HG03342 (cell line): ENCODE data around the gene CDK9.

Experiments used
- ATAC-seq: cut with Tn5 transposase; IDR thresholded peaks from one replicate; pipeline ENCODE4 v1.9.1; 2021; ENCODE audit warnings: mild to moderate bottlenecking, moderate library complexity; ENCODE audit not compliant: unreplicated experiment

CDK9 gene

DNA sequence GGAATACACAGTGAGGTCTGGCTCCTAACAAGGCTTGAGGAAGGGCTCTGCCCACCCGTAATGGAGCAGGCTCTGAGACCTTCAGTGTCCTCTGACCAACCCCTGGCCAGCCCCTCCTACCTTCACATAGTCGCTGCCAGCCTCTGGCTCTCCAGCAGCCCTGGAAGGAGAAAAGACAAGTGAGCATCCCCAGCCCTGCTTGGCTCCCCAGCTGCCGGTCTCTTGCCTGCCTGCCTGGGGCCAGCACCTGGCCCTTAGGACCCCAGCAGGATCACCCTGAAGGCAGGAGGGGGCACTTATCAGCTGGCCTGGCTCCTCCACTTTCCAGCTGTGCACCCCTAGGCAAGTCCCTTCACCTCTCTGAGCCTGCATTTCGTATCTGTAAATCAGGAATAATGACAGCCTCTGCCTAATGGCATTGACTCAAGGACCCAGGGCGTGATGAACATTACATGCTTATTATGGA is 24.3 kb upstream of the CDK9 start:
- ATAC-seq = no peak

- ATAC-seq = no peak
These were observed 23.6 kb upstream of the CDK9 start for GRCh38 chr9:127762111-127762676.

DNA sequence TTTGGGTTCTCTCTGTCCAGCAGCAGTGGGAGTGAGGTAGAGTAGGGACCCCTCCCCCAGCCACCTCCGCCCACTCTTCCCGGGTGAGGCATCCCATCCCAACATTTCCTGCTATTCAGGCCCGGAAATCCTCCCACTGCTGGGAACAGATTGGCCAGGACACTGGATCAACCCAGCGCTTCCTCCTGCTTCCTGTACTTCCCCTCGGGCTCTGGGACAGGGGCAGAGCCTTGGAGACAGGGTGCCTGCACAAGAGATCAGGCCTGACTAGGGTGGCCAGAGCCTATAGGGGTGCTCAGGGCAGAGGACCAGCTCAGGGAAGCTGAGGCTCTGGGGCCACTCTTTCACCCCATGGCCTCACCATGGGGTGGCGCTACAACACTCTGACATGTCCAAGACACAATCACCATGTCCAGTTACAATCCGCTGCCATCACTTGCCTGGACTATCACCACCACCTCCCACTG is 21.9 kb upstream of the CDK9 start:
- ATAC-seq = no peak

DNA sequence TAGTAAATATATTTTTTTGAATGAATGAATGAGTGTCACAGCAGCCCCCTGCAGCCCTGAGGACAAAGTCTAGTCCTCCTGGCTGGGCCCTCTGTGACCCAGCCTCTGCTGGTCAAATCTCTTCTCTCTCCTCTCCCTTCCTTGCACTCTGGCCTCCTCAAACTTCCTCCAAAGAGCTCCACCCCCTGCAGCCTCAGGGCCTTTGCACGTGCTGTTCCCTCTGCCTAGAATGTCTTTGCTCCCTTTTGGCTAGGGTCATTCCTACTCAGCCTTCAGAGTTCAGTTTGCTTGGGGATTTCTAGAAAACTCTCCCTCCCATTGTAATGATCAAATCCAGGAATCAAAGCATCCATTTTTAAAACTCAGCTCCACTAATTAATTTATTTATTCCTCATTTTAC is 20.4 kb upstream of the CDK9 start:
- ATAC-seq = no peak

DNA sequence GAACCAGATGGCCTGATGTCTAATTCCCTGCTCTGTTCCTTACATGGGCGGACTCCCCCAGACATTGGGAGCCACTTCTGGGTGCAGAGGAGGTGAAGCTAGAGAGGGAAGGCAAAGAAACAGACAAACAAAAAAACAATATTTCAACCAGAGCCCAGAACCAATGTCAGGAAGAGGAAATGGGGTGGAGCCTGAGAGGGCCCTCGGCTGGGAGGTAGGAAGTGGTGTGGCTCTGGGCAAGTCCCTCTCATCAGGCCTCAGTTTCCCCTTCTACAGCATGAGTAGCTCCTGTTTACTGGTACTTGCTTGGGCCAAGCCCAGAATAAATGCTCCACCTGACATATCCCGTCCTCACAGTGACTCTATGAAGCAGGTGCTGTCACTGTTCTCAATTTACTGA is 18.4 kb upstream of the CDK9 start:
- ATAC-seq = no peak

DNA sequence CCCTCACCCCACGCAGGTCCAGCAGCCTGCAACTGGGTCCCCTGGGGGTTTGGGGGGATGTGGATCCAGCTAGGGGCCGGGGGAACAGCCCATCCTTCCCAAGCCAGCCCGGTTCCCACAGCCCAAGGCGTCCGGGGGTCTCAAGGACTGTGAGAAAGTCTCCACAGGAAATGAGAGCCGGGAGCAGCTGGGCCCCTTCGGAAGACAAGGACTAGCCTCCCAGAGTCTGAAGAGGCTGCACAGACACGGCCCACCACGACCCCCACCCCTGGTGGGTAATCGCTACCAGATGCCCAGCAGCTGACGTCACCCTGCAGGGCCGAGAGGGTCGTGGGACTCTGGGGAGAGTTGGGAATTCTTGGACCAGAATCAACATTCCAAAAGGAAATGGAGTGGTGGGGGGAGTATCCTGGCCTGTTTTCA is 17.9 kb upstream of the CDK9 start:
- no peak for ATAC-seq

- no peak for ATAC-seq
These were observed 17.1 kb upstream of the CDK9 start for GRCh38 chr9:127768698-127769097.

GRCh38 chr9:127769101-127769500 is 16.7 kb upstream of the CDK9 start:
- no peak for ATAC-seq

DNA sequence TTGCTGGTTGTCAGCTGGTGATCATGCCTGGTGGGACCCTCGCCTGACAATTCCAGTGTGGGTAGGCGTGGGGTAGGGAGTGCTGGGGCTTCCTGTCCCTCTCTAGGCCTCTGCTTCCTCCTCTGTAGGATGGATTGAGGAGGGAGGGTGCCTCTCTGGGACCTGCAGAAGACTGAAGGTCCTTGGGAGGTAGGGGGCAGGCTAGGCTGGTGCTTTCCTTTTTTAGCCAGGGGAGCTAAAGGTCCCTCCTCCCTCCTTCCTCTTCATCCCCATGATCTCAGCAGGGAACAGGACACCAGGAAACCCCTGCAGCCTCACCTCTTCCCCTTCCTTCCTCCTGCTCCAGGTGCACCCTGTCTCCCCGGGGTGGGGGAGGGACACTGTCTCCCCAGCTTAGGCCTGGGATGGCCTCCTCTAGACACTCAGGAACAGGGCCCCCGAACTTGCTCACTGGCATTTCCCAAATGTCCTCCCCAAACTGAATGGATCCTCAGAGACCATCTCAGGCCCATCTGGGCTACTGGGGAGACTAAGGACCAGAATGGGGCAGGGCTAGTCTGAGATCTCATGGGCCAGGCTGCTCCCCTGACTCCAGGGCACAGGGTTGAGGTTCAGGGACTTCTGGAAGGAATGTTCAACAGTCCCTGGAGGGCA is 15.8 kb upstream of the CDK9 start:
- no peak for ATAC-seq

DNA sequence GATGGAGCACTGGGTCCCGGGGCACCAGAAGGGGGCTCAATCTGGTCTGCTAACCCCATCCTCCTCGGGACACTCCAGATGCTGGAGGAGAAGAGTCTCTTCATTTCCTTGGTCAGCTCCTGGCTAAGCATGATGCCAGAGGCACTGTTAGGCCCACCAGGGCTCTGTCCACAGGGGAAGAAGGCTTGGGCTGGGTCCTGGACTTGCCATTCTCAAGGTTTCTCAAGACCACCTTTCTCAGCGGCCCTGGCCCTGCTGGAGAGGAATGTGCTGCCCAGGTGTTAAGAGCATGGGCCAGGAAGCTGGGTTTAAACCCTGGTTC is 15.3 kb upstream of the CDK9 start:
- no peak for ATAC-seq

- peak; percentile 90 for ATAC-seq
These were observed 14.8 kb upstream of the CDK9 start for GRCh38 chr9:127770905-127771569.

DNA sequence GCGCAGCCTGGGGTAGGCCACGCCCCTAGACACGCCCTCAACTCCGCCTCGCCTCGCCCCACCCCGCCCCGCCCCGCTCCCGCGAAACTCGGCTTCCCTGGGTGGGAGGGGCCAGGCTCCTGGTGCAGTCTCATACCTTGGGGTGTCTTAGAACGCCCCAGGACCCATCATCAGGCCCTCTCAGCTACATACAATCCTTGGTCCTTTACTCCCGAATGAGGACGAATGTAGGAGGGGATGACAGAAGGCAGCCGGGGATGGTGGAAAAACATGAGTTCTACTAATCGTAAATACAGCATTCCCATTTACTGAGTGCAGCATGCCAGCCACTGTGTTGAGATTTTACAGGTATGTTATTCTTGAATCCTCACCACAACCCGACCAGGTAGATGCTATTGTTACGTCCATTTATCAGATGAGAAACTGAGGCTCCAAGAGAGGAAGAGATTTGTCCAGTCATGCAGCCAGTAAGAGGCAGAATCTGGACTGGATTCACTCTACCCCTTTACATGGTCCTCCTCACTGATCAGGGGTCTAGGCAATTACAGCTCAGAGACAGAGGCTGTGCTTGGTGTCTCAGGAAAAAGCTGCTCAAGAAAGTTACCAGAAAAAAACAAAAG is 14.2 kb upstream of the CDK9 start:
- ATAC-seq = no peak

DNA sequence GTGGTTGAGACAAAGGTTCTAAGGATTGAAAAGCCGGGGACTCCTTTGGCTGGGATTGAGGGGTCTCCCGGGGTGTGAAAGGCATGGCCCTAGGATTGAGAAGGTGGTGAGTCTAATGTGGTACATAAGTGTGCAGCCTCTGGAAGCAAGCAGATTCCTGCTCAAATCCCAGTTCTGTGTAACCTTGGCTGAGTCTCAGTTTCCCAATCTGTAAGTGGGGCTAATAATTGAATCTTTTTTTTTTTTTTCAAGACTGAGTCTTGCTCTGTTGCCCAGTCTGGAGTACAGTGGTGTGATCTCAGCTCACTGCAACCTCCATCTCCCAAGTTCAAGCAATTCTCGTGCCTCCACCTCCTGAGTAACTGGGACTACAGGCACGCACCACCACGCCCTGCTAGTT is 13.2 kb upstream of the CDK9 start:
- ATAC-seq = no peak

DNA sequence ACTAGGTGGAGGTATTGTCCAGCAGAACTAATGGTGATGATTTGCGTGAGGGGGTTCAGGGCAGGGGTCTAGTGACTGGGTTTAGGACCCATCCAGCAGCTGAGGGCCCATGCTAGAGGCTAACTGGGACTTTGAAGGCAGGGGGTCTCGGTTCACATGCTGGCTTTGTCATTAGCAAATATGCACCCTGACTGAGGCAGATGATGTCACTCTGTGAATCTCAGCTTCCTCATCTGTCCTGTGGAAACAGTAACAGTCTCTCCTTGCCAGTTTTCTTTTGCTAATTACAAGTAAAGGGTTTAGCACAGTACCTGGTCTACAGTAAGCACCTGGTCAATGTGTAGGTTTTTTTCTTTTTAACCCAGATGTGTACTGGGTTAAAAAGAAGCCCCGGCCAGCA is 12.6 kb upstream of the CDK9 start:
- no peak for ATAC-seq

DNA sequence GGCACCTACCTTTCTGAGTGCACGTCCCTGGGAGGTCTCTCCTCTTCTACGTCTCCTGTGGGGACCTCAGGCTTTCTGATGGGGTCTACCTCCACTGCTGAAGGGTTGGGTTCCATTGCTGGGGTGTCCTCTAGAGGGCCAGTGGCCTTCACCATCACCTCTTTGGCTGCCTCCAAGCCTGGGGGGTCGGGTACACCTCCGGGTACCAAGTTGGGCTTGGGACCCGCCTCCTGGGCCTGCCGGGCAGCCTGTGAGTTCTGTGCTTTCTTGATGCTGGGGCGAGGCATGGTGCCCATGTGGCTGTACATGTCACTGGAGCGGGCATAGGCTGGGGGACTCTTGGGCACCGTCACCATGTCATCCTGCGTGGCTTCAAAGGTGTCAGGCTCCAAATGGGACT is 11.9 kb upstream of the CDK9 start:
- ATAC-seq = no peak

GRCh38 chr9:127776195-127776923 is 9.5 kb upstream of the CDK9 start:
- ATAC-seq = no peak

DNA sequence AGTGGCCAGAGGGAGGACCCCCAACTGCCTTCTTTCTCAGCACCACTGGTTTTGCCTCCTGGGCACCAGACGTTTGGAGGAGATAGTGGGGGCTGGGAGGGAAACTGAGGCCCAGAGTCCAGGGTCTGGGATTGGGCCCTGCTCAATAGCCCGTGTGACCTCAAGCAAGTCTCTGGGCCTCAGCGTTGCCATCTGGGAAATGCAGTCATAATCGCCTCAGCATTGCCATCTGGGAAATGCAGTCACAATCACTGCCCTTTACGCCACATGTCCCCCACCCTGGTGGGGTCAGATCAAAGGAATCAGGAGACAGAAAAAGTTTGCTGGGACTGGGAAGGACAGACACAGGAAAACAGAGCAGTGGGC is 8.9 kb upstream of the CDK9 start:
- no peak for ATAC-seq

DNA sequence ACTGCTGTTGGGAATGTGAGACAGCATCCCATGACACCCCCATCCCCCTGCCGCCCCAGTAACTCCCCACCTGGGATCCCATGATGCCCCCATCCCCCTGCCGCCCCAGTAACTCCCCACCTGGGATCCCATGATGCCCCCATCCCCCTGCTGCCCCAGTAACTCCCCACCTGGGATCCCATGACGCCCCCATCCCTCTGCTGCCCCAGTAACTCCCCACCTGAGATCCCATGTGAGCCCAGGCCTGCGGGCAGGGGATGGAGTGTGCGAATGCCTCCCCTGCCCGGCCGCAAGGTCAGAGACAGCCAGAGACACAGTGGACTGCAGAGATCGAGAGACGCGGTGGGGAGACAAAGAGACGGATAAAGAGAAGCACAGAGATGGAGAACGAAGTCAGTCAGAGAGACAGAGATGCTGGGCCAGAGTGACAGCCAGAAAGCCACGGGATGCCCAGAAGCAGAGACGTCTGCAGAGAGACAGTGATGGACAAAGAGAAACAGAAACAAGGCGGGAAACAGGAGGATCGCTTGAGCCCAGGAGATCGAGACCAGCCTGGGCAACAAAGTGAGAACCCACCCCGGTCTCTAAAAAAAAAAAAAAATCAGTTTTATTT is 8.4 kb upstream of the CDK9 start:
- no peak for ATAC-seq

DNA sequence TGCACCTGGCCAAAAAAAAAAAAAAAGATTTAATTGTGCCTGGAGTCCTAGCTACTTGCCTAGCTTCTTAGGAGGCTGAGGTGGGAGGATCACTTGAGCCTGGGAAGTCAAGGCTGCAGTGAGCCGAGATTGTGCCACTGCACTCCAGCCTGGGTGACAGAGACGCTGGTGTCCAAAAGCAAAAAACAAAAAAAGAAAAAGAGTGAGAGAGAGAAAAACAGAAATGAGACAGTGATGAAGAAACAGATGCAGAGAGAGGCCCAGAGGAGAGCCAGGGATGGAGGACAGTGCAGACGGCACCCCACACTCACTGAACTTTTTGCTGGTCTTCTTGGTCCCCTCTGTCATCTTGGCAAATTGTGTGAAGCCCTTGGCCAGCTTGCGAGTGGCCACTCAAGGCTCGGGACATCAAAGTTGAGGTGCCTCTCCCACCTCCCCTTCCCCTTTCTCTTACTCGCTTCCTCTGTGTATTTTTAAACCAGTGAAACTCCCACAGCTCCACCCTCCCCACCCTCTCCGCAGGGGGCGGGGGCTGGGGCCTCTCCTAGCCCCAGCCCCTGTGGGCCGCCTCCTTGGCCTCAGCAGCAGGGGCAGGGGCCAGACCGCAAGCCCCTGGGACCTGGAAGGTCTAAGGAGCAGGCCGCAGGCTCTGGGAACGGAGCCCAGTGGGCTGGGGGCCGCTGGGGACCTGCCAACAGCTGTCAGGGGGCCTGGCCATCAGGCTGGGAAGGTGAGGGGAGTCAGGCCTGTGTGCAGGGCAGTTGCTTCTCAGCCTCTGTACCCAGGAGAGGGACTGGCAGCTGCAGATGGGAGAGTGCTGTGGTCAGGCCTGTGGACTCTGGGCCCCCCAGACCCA is 7.3 kb upstream of the CDK9 start, which contains the start of gene SH2D3C:
SH2D3C (minus strand) TSS at position 387 of the 856 bp plus-strand sequence; CDS start at position 348, 39 bp downstream.
- ATAC-seq = no peak
